HepG2 (cell line): Measurements from ENCODE around the gene TMEM258. TPM values are rescaled to one million over a fixed set of nuclear protein-coding genes. Genes with fewer than 3 reads are reported as not detected.

Experiments used
- DMAP1 ChIP-seq: IDR thresholded peaks from 2 replicates; pipeline ENCODE4 v1.6.1; 2016
- HOXD1 ChIP-seq: sonication (generic); formaldehyde crosslinking; IDR thresholded peaks from 2 replicates; pipeline ENCODE4 v1.5.0; 2020; ENCODE audit warnings: missing genetic modification reagents
- IKZF5 ChIP-seq: IDR thresholded peaks from 2 replicates; pipeline ENCODE4 v1.6.1; 2018; ENCODE audit warnings: missing genetic modification reagents, mild to moderate bottlenecking, missing compliant biosample characterization
- TCF12 ChIP-seq, 2 experiments: fragments of 450-650 bp in 1 of 2; sonication (generic) in 1 of 2; formaldehyde crosslinking in 1 of 2; IDR thresholded peaks; 2 replicates each; pipeline versions ENCODE4 v1.6.1 to v1.8.0; 2017 to 2022; ENCODE audit warnings: antibody characterized with exemption in 1 of 2, mild to moderate bottlenecking in 1 of 2, missing genetic modification reagents in 1 of 2, moderate library complexity in 1 of 2
- TEAD3 ChIP-seq: optimal IDR thresholded peaks from 2 replicates; pipeline ENCODE3; 2016; ENCODE audit warnings: borderline replicate concordance
- ZBTB40 ChIP-seq, 2 experiments: fragments of 450-650 bp in 1 of 2; sonication (generic) in 1 of 2; formaldehyde crosslinking in 1 of 2; IDR thresholded peaks; 2 replicates each; pipeline versions ENCODE4 v1.6.1 to v1.8.0; 2016 to 2022; ENCODE audit warnings: antibody characterized with exemption in 1 of 2, mild to moderate bottlenecking in 1 of 2, missing genetic modification reagents in 1 of 2
- ZFY ChIP-seq: sonication (generic); formaldehyde crosslinking; IDR thresholded peaks from 2 replicates; pipeline ENCODE4 v1.4.0; 2020; ENCODE audit warnings: missing genetic modification reagents
- ZIK1 ChIP-seq: sonication (generic); formaldehyde crosslinking; IDR thresholded peaks from 2 replicates; pipeline ENCODE4 v1.5.0; 2020; ENCODE audit warnings: mild to moderate bottlenecking, low read depth, missing genetic modification reagents, borderline replicate concordance
- ZNF510 ChIP-seq: sonication (generic); formaldehyde crosslinking; IDR thresholded peaks from 2 replicates; pipeline ENCODE4 v1.4.0; 2020; ENCODE audit warnings: low read depth, mild to moderate bottlenecking, missing genetic modification reagents
- ZNF605 ChIP-seq: sonication (generic); formaldehyde crosslinking; IDR thresholded peaks from 2 replicates; pipeline ENCODE4 v1.8.0; 2022; ENCODE audit warnings: mild to moderate bottlenecking, missing genetic modification reagents
- ZNF629 ChIP-seq: sonication (generic); formaldehyde crosslinking; conservative IDR thresholded peaks from 2 replicates; pipeline ENCODE4 v1.5.0; 2020; ENCODE audit warnings: missing genetic modification reagents
- ZNF761 ChIP-seq: sonication (generic); formaldehyde crosslinking; conservative IDR thresholded peaks from 2 replicates; pipeline ENCODE4 v1.4.0; 2020; ENCODE audit warnings: mild to moderate bottlenecking, missing genetic modification reagents
- ZUFSP ChIP-seq: sonication (generic); formaldehyde crosslinking; IDR thresholded peaks from 2 replicates; pipeline ENCODE4 v1.9.0; 2021; ENCODE audit warnings: missing genetic modification reagents, mild to moderate bottlenecking, borderline replicate concordance
- polyA plus RNA-seq, 8 experiments: library from polyadenylated mRNA; depleted of rRNA in 3 of 8; stranded (reverse) in 7 of 8; unstranded in 1 of 8; fragments of >200 nt; fragmentation: Illumina TruSeq in 4 of 8; extraction: Trizol in 4 of 8; gene quantifications; 2 replicates each; pipeline versions ENCODE4 v1.2.1 to v1.2.3, GENCODE V29; 2011 to 2016; ENCODE audit warnings: low read depth in 4 of 8, missing spikeins in 1 of 8, mixed read lengths in 1 of 8; ENCODE audit not compliant: insufficient read depth in 1 of 8
- total RNA-seq, 5 experiments: library from RNA; depleted of rRNA; stranded (reverse); fragments of >200 nt; fragmentation: Illumina TruSeq; extraction: Trizol; gene quantifications; 2 replicates each; pipeline ENCODE4 v1.2.3, GENCODE V29; 2016; ENCODE audit warnings: low read depth in 1 of 5

TMEM258 gene
- total and polyA plus RNA-seq, 2 of the 13 experiments (the other 11 are each of a cell fraction or from before 2014, with no cell fraction given), result 175 to 424 TPM

- TF ChIP-seq ZFY (CRISPR knock-in tag) (peak; percentile 80), ZNF510 (CRISPR knock-in tag) (no peak), DMAP1 (CRISPR knock-in tag) (peak; percentile 94), ZNF761 (peak; percentile 91), IKZF5 (peak; percentile 74; the same call in 1 of the 2 replicates), ZNF629 (CRISPR knock-in tag) (no peak), TEAD3 (CRISPR knock-in tag) (no peak), ZBTB40 (IDR thresholded peaks at IDR 0.05) (peak; percentile 91), ZBTB40 (CRISPR knock-in tag; IDR thresholded peaks at IDR 0.05) (peak; percentile 61; the same call in 1 of the 2 replicates), ZIK1 (peak; percentile 43; the same call in 1 of the 2 replicates), TCF12 (IDR thresholded peaks at IDR 0.05) (no peak), TCF12 (CRISPR knock-in tag; IDR thresholded peaks at IDR 0.05) (0 out of 2 replicates have a peak, but pooled peaks have one; percentile 71), ZUFSP (CRISPR knock-in tag) (no peak), HOXD1 (CRISPR knock-in tag) (peak; percentile 31; the same call in 1 of the 2 replicates), ZNF605 (peak; percentile 74)
These were observed at the start of gene TMEM258, which contains the start of gene FEN1 (continued) for GRCh38 chr11:61792310-61793082.
